A204.1 (cell line): ENCODE measurements around the gene FSIP2.
"Not testable (repeated sequence)": the region's sequence is repeated elsewhere in the genome, so short reads cannot be mapped to it uniquely, and the experiment has no call there.

ENCODE experiments used
- FAIRE-seq: peaks from 2 replicates; lab custom pipeline; 2012; peaks lifted over from hg19 to GRCh38; lab: Jason Lieb, UNC

FSIP2 gene

GRCh38 chr2:185802926-185803325 lies 64.3 kb downstream of the FSIP2 start:
- FAIRE-seq, result no peak

- no peak for FAIRE-seq
These were observed 68.2 kb downstream of the FSIP2 start for GRCh38 chr2:185806783-185807182.

- FAIRE-seq, result no peak
These were observed 68.7 kb downstream of the FSIP2 start for GRCh38 chr2:185807351-185807750.

DNA sequence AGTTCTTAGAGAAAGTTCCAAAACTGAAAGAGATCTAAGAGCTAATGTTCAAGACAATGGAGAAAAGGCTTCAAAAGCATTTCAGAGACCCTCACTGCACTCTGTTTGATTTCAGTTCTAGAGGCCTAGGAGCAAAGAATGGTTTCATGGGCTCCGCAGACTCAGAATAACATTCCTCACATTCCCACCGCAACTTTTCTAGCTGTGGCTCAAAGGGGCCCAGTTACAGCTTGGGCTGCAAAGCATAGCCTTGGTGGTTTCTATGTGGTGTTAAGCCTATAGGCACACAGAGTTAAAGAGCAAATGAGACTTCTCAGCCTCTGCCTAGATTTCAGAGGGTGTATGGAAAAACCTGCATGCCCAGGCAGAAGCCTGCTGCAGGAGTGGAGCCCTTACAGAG lies 73.0 kb downstream of the FSIP2 start:
- FAIRE-seq, result no peak

DNA sequence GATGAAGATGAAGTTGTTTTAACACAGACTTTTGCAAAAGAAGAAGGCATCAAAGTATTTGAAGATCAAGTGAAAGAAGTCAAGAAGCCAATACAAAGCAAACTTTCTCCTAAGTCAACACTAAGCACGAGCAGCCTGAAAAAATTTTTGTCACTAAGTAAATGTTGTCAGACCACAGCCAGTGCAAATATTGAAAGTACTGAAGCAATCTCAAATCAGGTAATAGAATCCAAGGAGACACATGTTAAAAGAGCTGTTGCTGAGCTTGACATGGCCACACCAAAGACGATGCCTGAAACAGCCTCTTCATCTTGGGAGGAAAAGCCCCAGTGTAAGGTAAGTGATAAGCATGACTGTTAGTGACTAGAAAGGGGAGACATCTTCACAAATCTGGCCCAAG lies 75.1 kb downstream of the FSIP2 start:
- no peak for FAIRE-seq

DNA sequence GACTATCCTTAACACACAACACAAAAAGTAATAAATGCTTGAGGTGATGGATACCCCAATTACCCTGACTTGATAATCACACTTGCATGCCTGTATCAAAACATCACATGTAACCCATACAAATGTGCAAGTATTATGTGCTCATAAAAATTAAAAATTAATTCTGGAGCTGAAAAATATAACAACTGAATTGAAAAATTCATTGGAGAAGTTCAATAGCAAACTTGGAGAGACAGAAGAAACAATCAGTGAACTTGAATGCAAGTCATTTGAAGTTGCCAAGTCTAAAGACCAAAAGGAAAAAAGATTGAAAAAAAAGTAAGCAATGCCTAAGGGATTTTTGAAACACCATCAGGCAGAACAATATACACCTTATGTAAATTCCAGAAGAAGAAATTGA lies 79.4 kb downstream of the FSIP2 start:
- no peak for FAIRE-seq

GRCh38 chr2:185821467-185821866 lies 82.9 kb downstream of the FSIP2 start:
- FAIRE-seq, result no peak

GRCh38 chr2:185823773-185824172 lies 85.2 kb downstream of the FSIP2 start:
- FAIRE-seq, result no peak

GRCh38 chr2:185825557-185825956 lies 87.0 kb downstream of the FSIP2 start:
- no peak for FAIRE-seq

DNA sequence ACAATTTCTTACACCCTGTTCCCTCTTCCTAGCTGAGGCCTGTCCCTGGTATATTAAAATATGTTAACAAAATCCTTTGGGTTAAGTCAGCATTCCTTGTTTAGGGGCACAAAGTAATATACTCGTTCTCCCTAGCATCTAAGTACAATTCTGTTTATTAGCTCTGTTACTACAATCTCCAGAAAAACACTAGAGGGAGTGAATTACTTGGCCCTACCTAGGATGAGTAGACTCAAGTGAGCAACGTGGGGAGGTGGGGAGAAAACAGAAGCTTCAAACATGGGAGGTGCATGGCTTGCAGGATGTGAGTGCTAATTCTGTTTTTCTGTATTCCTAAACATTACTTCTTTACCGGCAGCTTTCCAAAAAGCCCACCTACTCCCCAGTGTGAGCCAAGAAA lies 89.7 kb downstream of the FSIP2 start:
- no peak for FAIRE-seq

- FAIRE-seq, result no peak
These were observed 95.3 kb downstream of the FSIP2 start for GRCh38 chr2:185833864-185834263.

DNA sequence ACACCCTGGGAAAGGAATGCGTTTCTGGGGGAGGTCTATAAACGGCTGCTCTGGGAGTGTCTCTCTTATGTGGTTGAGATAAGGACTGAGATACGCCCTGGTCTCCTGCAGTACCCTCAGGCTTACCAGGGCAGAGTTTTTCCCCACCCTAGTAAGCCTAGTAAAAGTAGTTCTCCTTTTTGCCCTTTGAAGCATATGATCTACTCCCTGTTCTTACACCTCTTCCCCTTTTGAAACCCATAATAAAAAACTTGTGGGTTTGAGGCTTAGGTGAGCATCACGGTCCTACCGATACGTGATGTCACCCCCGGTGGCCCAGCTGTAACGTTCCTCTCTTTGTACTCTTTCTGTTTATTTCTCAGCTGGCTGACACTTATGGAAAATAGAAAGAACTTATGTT lies 97.4 kb downstream of the FSIP2 start:
- no peak for FAIRE-seq

GRCh38 chr2:185854885-185855284 lies 116.3 kb downstream of the FSIP2 start:
- FAIRE-seq, result no peak

DNA sequence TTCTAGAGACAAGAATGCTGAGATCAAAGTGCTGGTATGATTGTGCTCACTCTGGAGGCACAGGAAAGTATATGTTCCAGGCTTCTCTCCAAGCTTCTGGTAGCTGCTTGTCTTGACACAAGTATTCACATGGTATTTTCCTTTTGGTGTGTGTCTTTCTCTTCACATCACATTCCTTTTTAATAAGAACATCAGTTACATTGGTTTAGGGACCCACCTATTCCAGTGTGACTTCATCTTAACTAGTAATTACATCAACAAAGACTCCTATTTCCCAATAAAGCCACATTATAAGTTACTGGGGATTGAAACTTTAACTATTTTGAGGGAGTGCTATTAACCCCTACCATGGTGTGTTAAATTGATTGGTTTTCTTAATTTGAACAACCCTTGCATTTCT lies 119.1 kb downstream of the FSIP2 start:
- FAIRE-seq, result no peak

DNA sequence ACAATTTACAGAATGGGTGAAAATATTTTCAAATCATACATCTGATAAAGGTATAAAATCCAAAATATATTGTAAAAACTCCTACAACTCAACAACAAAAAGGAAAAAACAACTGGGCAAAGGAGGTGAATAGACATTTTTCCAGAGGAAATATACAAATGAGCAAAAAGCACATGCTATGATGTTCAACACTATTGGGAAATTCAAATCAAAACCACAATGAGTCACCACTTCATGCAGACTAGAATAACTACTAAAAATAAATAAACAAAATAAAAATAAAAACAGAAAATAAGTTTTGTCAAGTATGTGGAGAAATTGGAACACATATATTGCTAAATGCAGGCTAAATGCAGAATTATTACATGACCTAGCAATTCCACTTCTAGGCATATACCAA lies 120.9 kb downstream of the FSIP2 start:
- no peak for FAIRE-seq

GRCh38 chr2:185860321-185860720 lies 121.7 kb downstream of the FSIP2 start:
- FAIRE-seq, result no peak

GRCh38 chr2:185862657-185863398 lies 124.2 kb downstream of the FSIP2 start:
- no peak for FAIRE-seq

DNA sequence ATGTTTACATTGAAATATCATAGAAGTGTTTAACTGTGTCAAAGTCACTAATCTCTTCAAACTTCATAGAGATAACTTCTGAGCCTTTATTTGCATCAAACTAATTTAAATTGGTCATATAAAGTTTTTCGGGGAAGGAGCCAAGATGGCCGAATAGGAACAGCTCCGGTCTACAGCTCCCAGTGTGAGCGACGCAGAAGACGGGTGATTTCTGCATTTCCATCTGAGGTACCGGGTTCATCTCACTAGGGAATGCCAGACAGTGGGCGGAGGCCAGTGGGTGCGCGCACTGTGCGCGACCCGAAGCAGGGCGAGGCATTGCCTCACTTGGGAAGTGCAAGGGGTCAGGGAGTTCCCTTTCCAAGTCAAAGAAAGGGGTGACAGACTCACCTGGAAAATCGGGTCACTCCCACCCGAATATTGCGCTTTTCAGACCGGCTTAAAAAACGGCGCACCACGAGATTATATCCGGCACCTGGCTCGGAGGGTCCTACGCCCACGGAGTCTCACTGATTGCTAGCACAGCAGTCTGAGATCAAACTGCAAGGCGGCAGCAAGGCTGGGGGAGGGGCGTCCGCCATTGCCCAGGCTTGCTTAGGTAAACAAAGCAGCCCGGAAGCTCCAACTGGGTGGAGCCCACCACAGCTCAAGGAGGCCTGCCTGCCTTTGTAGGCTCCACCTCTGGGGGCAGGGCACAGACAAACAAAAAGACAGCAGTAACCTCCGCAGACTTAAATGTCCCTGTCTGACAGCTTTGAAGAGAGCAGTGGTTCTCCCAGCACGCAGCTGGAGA lies 126.1 kb downstream of the FSIP2 start:
- FAIRE-seq, result not testable (repeated sequence)

GRCh38 chr2:185875136-185875931 lies 136.7 kb downstream of the FSIP2 start:
- no peak for FAIRE-seq

GRCh38 chr2:185876234-185876633 lies 137.6 kb downstream of the FSIP2 start:
- FAIRE-seq, result no peak

- FAIRE-seq, result no peak
These were observed 141.8 kb downstream of the FSIP2 start for GRCh38 chr2:185880396-185880795.
